CD1c-positive myeloid dendritic cell (primary cell): Measurements from ENCODE around the gene PHLDA3.

Experiments used
- DNase-seq: peaks from one replicate; pipeline ENCODE4 v3.0.0-alpha.2; 2016; ENCODE audit errors: extremely low spot score

Gene PHLDA3

DNA sequence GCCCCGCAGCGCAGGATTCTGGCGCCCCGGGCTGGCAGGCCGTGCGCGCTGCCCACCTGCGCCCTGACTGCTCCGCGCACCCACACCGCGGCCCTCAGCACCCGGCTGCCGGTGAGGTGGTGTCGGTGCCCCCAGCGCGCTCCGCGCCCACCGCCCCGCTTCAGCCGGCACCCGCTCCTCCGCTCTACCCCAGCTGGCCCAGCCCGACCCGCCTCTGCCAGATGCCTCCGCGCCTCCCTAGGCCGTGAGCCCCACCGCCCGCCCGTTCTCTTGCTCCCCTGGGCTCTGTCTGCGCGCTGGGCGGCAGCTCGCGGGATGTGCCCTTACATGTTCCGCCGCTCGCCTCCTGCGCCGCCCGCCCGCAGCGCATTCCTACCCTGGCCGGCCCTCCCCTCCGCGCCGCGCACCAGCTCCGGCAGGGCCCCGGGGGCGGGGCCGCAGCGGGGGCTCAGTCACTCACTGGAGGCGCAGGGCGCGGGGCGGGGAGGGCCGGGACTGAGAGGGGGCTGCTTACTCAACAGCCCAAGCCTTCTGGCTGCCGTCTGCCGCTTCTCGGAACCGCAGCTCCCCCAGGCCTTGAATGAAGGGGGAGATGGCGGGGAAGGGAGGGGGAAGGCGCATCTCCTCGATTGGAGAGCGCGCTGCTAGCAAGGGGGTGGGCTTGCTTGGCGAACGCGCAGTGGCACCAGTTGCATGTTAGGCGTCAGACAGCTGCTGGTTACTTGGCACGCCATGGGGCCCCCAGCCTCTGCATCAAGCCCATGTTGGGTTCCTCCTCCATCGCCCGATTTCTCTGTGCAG, at the start of gene PHLDA3:
Gene PHLDA3, minus strand, starts transcription at position 345 of the 801 bp plus-strand sequence. CDS start 402 bp downstream, outside the sequence.
- peak; percentile 65 for DNase-seq

DNA sequence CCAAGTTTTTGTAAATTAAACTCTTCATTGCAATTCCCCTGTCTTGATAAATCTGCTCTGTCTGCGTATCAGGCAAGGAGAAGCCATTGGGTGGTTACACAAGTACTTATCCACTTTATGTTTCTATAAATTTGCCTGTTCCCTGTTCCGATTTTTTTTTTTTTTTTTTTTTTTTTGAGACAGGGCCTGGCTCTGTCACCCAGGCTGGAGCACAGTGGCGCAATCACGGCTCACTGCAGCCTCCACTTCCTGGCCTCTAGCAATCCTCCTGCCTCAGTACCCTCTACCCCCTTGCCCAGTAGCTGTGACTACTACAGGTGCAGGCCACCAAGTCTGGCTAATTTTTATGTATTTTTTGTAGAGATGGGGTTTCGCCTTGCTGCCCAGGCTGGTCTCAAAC, 49.1 kb upstream of the PHLDA3 start:
- no peak for DNase-seq

DNA sequence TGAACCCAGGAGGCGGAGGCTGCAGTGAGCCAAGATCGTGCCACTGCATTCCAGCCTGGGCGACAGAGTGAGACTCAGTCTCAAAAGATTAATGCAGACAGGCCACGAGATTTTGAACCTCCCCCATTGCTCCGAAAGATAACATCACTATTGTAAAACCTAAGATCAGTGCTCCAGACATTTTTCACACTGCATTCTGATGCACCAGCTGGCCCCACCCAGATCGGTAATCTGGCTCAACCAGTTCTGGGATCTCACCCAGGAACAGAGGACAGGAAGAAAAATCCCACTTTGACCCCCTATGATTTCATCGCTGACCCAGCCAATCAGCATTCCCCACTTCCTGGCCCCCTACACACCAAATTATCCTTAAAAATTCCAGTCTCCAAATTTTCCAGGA, 48.6 kb upstream of the PHLDA3 start:
- no peak for DNase-seq

DNA sequence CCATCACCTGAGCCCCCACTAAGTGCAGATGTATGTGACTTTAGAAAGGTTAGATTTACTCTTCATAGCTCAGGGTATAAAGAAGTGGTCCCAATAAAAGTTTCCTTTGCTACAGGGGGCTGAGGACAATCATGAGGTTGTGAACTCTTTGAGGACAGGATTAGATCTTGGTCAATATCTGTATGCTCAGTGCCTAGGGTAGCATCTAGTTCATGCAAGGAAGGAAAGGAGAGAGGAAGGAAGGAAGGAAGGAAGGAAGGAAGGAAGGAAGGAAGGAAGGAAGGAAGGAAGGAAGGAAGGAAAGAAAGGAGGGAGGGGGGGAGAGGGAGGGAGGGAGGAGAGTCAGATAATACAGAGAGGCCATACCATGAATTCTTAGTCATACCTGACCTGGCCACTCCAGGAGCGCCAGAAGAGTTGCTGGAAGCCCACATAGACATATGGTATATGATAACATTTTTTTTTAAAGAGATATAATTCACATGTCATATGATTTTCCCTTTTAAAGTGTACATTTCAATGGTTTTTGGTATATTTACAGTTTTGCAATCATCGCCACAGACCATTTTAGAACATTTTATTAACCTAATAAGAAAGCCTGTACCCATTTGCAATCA, 47.6 kb upstream of the PHLDA3 start:
- DNase-seq, result no peak

DNA sequence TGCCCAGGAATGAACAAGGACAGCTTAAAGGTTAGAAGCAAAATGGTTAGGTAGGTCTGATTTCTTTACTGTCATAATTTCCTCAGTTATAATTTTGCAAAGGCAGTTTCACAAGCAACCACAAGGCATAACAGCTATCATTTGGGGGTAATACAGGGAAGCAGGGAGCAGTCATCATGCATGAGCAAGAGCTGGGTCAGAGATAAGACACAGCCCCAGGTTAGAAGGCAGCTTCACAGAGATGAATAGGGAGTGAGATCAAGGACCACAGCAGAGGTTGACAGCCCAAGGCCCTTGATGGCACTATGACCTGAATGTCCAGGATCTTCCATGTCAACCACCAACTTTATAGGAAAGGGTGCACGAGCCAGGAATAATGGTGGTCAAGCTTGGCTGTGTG, 46.9 kb upstream of the PHLDA3 start:
- no peak for DNase-seq

DNA sequence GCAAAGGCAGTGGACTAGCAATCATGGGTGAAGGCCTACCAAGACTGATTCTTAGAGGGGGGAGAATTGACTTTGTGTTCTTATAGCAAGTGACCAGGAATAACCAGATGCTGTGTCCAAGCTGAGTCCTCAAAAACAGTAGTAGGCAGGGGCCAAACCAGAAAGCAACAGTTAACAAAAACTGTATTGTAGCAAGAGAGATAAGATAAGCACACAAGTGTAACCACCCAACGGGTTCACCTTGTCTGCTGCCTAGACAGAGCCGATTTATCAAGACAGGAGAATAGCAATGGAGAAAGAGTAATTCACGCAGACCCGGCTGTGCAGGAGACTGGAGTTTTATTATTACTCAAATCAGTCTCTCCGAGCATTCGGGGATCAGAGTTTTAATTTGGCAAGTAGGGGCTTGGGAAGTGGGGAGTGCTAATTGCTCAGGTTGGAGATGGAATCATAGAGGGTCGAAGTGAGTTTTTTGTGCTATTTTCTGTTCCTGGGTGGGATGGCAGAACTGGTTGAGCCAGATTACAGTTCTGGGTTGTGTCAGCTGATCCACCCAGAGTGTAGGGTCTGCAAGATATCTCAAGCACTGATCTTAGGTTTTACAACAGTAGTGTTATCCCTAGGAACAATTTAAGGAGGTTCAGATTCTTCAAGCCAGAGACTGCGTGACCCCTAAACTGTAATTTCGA, 46.2 kb upstream of the PHLDA3 start:
- DNase-seq, result no peak

DNA sequence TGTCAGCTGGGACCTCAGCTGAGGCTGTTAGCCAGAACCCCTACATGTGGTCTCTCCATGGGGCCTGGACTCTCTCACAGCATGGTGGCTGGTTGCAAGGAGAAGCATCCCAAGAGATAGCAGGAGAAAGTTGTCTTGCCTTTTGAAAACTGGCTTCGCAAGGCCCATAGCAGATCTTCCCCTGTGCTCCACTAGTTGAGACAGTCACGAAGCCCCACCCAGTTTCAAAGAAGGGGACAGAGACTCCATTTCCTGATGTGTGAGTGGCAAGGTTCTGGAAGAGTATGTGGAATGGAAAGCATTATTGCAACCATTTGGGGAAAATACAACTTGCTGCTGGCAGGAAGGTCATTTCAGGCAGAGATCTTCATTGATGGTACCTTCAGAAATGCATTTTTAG, 45.5 kb upstream of the PHLDA3 start:
- DNase-seq, result no peak

DNA sequence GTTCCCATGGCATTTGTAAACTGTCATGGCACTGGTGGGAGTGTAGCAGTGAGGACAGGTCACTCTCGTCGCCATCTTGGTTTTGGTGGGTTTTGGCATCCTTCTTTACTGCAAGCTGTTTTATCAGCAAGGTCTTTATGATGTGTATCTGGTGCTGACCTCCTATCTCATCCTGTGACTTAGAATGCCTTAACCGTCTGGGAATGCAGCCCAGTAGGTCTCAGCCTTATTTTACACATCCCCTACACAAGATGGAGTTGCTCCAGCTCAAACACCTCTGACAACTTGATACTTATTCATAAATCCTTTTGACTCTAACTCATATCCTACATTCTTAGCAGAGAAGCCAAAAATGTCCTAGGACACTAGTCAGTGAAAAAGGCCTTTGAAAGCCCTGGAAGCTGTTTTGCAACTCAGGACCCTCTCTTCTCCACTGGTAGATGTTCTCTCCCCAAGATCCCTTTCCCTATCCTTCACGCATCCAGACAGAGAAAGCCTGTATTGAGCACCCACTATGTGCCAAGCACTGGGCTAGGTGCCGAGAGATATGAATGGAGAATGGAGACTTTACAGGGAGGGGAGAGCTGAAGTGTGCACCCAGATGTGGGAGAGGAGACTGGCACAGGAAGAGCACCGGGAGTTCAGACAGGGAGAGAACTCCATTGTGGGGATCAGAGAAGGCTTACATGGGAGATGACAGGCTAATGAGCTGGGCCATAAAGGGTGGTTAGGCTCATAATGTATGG, 44.7 kb upstream of the PHLDA3 start:
- DNase-seq, result no peak

DNA sequence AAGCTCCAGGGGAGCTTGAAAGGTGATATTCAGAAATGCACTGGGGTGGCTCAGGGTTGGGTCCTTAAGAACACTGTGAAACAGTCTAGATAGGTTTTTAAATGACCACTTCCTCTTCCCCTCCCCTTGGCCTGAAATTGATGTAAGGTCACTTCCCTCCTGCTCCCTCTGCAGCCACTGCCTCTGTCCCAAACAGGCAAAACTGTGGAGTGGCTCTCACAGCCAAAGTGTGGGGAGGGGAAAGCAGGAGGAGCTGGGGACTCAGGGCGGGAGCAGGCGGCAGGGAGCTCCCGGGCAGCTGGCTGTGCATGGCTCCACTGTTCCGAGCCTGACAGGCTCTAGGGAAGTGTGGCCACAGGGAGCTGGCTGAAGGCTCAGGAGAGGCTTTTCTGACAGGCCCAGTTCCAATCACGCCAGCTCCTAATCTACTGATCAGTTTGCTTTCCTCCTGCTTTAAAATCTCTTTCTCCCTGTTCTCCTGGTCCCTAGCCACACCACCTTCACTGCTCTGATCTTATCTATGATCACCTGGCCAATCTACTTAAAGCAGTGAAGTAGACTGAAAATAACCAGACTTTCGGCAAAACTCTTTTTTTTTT, 43.1 kb upstream of the PHLDA3 start:
- peak; percentile 68 for DNase-seq

DNA sequence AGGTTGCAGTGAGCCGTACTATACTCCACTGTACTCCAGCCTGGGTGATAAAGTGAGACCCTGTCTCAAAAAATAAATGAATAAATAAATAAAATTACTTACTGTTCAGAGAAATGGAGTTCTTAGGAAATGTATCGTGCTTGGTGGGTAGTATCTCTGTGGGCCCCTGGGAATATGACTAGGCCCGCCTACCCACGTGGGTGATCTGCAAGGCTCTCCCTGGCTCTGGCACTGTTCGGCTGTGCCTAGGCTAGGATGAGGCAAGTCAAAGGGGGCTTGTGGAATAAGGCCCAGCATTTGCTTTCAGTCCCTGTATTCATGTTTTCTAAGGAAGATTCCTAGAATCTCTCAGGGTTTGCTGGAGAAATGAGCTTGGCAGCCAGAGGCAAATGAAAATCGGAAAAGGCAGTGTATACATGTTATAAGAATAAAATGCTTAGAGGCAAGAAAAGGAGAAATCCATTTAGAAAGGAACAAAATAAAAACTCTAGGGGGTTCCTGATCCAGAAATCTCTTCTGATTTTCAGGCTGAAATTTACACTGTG, 42.5 kb upstream of the PHLDA3 start:
- no peak for DNase-seq

DNA sequence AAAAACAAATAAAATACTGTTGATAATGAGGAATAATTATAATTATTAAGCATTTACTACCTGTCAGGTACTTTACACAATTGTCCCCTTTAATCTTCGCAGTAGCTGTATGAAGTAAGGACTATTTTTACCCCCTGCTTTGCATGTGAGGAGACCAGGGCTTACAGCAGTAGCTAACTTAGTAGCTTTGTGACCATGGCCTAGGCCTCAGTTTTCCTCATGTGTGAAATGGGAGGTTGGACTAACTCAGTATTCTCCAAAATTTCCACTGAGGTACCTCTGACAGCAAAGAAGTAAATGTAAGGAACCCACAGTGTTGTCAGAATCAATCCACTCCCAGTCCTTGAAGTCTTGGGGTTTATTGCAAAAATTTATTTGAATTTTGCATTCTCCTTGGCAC, 41.7 kb upstream of the PHLDA3 start:
- no peak for DNase-seq

DNA sequence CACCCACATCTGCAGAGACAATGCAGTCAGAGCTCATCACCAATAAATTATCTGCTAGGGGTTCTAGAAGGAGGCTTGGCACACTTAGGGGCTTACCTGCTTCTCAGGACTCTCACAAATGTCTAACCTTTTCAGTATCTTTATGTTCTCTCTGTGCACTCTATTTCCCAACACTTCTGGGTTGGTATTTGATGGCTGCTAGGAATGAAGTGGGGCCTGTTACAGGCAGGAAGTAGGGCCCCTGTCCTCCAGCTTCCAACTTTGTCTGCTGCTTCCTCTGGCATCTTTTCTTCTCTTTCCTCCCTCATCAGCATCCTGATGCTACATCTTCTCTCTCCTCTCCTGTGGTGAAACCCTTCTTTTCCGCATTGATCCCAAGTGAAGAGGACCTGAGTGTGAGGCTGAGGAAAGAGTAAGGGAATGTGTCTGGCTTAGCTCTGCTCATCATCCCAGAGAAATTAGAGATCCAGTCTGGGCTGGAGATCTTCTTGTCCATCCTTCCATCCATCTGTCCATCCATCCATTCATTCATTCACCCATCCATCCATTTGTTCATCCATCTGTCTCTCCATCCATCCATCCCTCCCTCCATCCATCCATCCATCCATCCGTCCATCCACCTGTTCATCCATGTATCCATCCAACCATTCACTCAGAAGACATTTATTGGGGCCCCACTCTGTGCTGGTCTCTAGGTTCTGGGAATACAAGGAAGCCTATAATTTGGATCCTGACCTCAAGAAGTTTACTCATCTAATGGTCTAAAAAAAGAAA, 40.8 kb upstream of the PHLDA3 start:
- DNase-seq, result no peak

DNA sequence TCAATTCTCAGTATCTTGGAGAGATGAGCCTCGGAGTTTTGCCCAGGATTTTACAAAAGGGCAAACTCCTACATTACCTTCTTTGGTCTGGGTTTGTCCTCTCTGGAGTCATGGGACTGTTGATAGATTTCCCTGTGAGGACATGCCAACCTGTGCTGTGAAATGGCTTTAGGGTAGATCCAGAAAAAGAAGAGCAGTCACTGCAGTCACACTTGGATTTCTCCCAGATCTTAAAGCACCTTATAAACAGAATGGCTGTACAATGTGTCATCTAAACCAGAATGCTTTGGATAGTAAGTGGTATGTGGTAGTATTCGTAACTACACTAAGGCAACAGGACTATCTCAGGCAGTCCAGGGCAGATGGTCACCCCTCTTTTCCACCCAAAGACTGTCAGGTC, 39.8 kb upstream of the PHLDA3 start:
- no peak for DNase-seq

DNA sequence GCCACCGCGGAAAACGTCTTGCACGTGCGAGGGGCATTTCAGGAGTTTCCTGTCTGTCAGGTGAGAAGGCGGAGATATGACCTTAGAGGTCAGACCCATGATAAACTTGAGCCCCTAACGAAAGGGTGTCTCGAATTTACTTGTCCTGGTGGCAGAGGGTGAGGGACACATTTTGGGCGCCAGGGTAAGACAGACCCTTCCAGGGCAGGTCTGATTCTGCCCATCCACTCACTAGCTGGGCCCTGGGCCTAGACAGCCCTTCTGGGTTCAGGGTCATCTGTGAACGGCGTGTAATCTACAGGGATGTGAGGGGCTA, 38.3 kb upstream of the PHLDA3 start:
- no peak for DNase-seq

DNA sequence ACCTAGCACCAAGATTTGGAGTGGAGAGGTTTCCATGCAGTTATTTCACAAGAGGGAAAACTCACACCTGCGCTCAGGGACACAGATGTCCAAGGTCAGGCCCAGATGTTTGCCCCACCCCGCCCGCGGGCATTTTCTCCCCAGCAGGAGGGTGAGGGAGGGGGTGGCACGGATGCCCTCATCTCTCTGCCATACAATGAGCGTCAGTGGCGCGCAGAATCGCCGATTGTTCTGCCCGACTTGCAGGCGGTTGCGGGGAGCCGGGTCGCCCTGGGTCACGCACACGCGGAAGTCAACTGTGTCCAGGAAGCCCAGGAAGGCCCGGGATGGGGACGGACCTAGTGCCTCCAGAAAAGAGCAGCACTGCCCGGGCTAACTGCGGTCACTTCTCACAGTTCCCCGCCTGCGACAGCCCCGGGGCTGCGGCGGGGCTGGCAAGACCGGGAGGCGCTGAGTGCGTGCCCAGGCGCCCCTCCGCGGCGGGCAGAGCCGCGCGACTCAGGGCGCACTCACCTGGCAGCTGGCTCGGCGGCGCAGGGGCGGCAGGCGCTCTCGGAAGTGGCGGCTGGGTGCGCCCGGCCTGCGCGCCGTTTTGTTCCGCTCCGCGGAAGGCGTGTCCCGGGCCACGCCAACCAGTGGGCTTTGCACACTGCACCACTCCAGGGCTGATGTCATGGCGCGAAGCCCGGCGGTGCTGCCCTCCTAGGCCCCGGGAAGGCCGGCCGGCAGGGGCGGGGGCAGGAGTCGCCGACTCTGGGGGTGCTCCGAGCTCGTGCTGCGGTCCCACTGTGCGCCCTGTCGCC, 37.8 kb upstream of the PHLDA3 start, which contains the start of gene CSRP1:
Gene CSRP1, minus strand, starts transcription at position 567 of the 803 bp plus-strand sequence. CDS start 10,820 bp downstream, outside the sequence.
- peak; percentile 91 for DNase-seq

DNA sequence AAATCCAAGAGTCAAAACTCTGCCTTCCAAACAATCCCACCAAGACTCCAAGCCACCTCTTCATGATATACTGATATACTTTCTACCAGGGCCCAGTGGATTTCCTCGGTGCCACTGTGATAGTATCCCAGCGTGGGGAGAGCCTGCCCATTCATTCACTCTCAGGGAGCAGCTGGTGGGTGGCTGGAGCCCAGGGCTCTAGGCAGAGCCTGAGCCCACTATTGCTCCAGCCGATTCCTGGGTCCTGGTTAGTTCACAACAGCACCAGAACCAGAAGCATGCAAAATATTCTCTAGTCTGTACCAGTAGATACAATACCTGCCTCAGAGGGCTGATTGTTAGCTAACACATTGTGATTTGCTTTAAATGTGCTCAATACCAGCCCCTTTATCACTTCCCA, 37.1 kb upstream of the PHLDA3 start:
- no peak for DNase-seq

DNA sequence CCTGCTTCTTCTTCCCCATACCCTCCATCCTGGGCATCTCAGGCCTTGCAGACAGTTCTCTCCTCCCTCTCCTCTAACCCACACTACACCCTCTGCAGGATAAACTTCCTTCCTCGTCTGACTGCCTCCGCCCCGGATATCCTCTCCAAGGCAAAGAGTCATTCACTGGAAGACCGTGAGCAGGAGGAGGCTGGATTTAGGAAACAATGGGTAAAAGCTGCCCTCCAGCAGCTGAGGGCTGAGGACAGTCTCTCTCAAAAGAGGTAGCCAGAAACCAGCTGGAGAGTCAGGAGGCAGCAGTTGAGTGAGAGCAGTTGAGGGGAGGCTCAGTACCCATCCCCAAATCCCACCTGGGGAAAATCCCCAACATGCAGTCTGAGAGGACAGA, 36.5 kb upstream of the PHLDA3 start:
- DNase-seq, result peak; percentile 48

DNA sequence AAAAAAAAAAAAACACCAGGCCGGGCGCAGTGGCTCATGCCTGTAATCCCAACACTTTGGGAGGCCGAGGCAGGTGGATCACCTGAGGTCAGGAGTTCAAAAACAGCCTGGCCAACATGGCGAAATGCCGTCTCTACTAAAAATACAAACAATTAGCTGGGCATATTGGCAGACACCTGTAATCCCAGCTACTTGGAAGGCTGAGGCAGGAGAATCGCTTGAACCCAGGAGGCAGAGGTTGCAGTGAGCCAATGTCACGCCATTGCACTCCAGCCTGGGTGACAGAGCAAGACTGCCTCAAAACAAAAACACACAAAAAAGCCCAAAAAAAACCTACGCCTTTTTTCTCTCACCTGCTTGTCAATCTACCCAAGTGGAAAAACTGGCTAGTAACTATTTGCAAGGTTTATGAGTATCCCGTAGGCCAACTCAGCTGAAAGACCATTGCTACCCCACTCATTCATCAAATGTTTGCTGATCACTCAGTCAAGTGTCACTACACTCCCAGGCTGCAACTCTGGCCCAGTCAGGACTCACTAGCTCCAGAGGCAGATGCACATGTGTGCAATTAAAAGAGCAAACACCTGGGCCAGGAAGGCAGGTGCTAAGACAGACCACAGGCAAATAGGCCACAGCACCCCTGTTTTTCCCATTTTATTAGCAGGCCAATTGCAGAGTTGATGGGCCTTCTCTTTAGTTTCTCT, 36.0 kb upstream of the PHLDA3 start:
- DNase-seq, result no peak

DNA sequence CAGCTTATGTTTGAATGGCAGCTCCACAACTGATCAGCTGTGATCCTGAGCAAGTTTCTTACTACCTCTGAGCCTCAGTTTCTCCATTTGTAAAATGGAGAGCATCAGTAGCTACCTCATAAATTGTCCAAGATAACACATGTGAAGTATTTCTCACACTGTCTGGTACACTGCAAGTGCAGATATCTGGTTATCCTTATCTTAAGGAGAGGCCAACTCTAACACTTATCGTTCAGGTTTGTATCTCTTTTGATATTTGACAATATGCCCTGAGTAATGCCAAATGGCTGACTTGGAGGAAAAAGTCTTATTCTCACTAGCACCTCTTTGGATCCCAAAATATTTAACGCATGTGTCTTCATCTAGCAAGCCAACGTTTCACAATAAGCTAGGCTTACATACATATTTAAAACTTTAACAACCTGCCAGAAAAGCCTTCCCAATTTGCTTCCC, 35.2 kb upstream of the PHLDA3 start:
- no peak for DNase-seq
